MM.1S (cell line): ENCODE data around the gene SMYD2.

Experiments
- DNase-seq: peaks from one replicate; pipeline ENCODE4 v3.0.0-alpha.2; 2015
- H2AFZ ChIP-seq: fragments of 300-600 bp; sonication (generic); 2 replicates; pipeline ENCODE4 v1.6.0; 2016; ENCODE audit warnings: antibody characterized with exemption, low read length
- H3F3A ChIP-seq: fragments of 300-600 bp; sonication (generic); 2 replicates; pipeline ENCODE4 v1.6.1; 2016; ENCODE audit warnings: mild to moderate bottlenecking, antibody characterized with exemption, low read length, moderate library complexity, mixed read lengths; ENCODE audit not compliant: insufficient read depth
- H3K27ac ChIP-seq: fragments of 300-600 bp; sonication (generic); 2 replicates; pipeline ENCODE4 v1.5.1; 2016; ENCODE audit warnings: mild to moderate bottlenecking, low read length
- H3K27me3 ChIP-seq: fragments of 300-600 bp; sonication (generic); replicated peaks from 2 replicates; pipeline ENCODE4 v1.6.0; 2016; ENCODE audit warnings: low read length; ENCODE audit not compliant: insufficient read depth
- H3K36me3 ChIP-seq: fragments of 300-600 bp; sonication (generic); replicated peaks from 2 replicates; pipeline ENCODE4 v1.6.1; 2016; ENCODE audit warnings: mild to moderate bottlenecking, low read length, mixed read lengths; ENCODE audit not compliant: insufficient read depth
- H3K4me1 ChIP-seq: fragments of 300-600 bp; sonication (generic); 2 replicates; pipeline ENCODE4 v1.6.1; 2016; ENCODE audit warnings: low read length, mixed read lengths
- H3K4me2 ChIP-seq: fragments of 300-600 bp; sonication (generic); 2 replicates; pipeline ENCODE4 v1.6.0; 2016; ENCODE audit warnings: low read depth, low read length
- H3K4me3 ChIP-seq: fragments of 300-600 bp; sonication (generic); 2 replicates; pipeline ENCODE4 v1.5.1; 2016; ENCODE audit warnings: low read length, mixed read lengths
- H3K79me2 ChIP-seq: fragments of 300-600 bp; sonication (generic); 2 replicates; pipeline ENCODE4 v1.6.1; 2016; ENCODE audit warnings: mixed run types, low read length, mixed read lengths
- H3K9ac ChIP-seq: fragments of 300-600 bp; sonication (generic); 2 replicates; pipeline ENCODE4 v1.6.1; 2016; ENCODE audit warnings: low read length, mixed read lengths
- H3K9me2 ChIP-seq: fragments of 300-600 bp; sonication (generic); replicated peaks from 2 replicates; pipeline ENCODE4 v1.6.1; 2016; ENCODE audit warnings: mild to moderate bottlenecking, low read length, mixed read lengths; ENCODE audit not compliant: insufficient read depth
- H3K9me3 ChIP-seq: fragments of 300-600 bp; sonication (generic); replicated peaks from 2 replicates; pipeline ENCODE4 v1.6.1; 2016; ENCODE audit warnings: mild to moderate bottlenecking, low read length, mixed read lengths; ENCODE audit not compliant: insufficient read depth
- H4K20me1 ChIP-seq: fragments of 300-600 bp; sonication (generic); 2 replicates; pipeline ENCODE4 v1.6.1; 2016; ENCODE audit warnings: mild to moderate bottlenecking, low read length, moderate library complexity, mixed read lengths; ENCODE audit not compliant: insufficient read depth
- EZH2 ChIP-seq: fragments of 300-600 bp; sonication (generic); optimal IDR thresholded peaks from 2 replicates; pipeline ENCODE3; 2017; ENCODE audit warnings: low read depth, mild to moderate bottlenecking, antibody characterized with exemption, low read length, mixed read lengths
- EZH2phosphoT487 ChIP-seq: fragments of 300-600 bp; sonication (generic); IDR thresholded peaks from 2 replicates; pipeline ENCODE4 v1.6.1; 2018; ENCODE audit warnings: antibody characterized with exemption, low read length
- TF ChIP-seq, protein P1 (sequence below): fragments of 300-600 bp; sonication (generic); IDR thresholded peaks from 2 replicates; pipeline ENCODE4 v1.5.1; 2016; ENCODE audit warnings: antibody characterized with exemption, low read length, mixed read lengths

SMYD2 gene

DNA sequence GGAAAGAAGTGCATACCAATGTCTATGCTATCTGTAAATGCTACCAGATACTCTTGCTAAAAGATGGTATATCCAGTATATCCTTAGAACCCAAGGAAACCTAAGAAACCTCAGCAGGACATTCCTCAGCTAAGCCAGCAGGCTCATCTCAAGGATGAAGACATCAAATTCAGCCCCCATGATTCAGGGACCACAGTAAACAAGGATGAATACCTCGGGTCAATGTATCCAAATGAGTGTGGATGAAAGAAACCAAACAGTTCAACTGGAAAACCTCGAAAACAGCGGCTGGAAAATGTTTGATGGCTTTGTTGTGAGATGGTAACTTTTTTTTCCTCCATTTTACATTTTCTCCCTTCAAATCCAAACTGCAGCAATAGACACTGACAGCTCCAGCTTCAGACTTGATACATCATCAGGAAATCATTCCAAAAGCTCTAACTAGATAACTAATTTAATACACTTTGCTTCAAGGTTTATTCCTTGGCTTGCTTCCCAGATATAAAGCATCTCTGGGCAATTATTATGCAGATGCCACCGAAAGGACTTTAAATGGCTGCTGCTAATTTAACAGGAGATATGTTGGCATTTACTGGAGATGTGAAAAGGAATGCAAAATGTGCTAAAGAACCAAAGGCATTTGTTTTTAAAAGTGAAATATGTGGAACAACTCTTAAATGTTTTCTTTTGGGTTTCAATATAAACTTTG is 73.6 kb downstream of the SMYD2 start:
- H2AFZ ChIP-seq = no peak overlapping the region
- no peak for DNase-seq
- no peaks in the 10 kb centered on the region for H3K4me1 ChIP-seq
- no peaks in the 10 kb centered on the region for H4K20me1 ChIP-seq
- H3K4me2 ChIP-seq = no peak overlapping the region
- TF ChIP-seq EZH2 (no peak), EZH2phosphoT487 (no peak)
- TF ChIP-seq, protein P1, sequence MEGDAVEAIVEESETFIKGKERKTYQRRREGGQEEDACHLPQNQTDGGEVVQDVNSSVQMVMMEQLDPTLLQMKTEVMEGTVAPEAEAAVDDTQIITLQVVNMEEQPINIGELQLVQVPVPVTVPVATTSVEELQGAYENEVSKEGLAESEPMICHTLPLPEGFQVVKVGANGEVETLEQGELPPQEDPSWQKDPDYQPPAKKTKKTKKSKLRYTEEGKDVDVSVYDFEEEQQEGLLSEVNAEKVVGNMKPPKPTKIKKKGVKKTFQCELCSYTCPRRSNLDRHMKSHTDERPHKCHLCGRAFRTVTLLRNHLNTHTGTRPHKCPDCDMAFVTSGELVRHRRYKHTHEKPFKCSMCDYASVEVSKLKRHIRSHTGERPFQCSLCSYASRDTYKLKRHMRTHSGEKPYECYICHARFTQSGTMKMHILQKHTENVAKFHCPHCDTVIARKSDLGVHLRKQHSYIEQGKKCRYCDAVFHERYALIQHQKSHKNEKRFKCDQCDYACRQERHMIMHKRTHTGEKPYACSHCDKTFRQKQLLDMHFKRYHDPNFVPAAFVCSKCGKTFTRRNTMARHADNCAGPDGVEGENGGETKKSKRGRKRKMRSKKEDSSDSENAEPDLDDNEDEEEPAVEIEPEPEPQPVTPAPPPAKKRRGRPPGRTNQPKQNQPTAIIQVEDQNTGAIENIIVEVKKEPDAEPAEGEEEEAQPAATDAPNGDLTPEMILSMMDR = no peak
- no peak overlapping the region for H3K9ac ChIP-seq
- H3K36me3 ChIP-seq = no peaks in the 10 kb centered on the region
- H3K9me2 ChIP-seq = no peaks in the 10 kb centered on the region
- H3K27ac ChIP-seq = no peak overlapping the region
- H3K4me3 ChIP-seq = no peak overlapping the region
- no peaks in the 10 kb centered on the region for H3K79me2 ChIP-seq
- H3F3A ChIP-seq = no peaks in the 10 kb centered on the region
- no peaks in the 10 kb centered on the region for H3K9me3 ChIP-seq
- no peaks in the 10 kb centered on the region for H3K27me3 ChIP-seq

GRCh38 chr1:214360116-214360515 is 79.2 kb downstream of the SMYD2 start:
- Histone ChIP-seq H2AFZ (no peak overlapping the region), H3F3A (no peaks in the 10 kb centered on the region), H4K20me1 (no peaks in the 10 kb centered on the region), H3K4me1 (no peaks in the 10 kb centered on the region), H3K4me3 (no peak overlapping the region), H3K9me2 (no peaks in the 10 kb centered on the region), H3K9me3 (no peaks in the 10 kb centered on the region), H3K9ac (no peak overlapping the region), H3K79me2 (no peaks in the 10 kb centered on the region), H3K4me2 (no peak overlapping the region), H3K27me3 (no peaks in the 10 kb centered on the region), H3K36me3 (no peaks in the 10 kb centered on the region), H3K27ac (no peak overlapping the region)
- TF ChIP-seq EZH2phosphoT487 = no peak
- no peak for TF ChIP-seq EZH2
- TF ChIP-seq, protein P1 = no peak
- DNase-seq = no peak

- H3K4me2 ChIP-seq = no peak overlapping the region
- no peak for TF ChIP-seq EZH2
- TF ChIP-seq EZH2phosphoT487 = no peak
- TF ChIP-seq, protein P1 = no peak
These were observed 79.7 kb downstream of the SMYD2 start for GRCh38 chr1:214360525-214361164.

More at GRCh38 chr1:214360525-214361164, 79.7 kb downstream of the SMYD2 start:
- no peak for DNase-seq
- H3K27ac ChIP-seq = no peak overlapping the region
- H2AFZ ChIP-seq = no peak overlapping the region
- no peaks in the 10 kb centered on the region for H3K9me3 ChIP-seq
- H3K4me1 ChIP-seq = no peaks in the 10 kb centered on the region
- H3K9ac ChIP-seq = no peak overlapping the region
- H3K4me3 ChIP-seq = no peak overlapping the region
- H3K9me2 ChIP-seq = no peaks in the 10 kb centered on the region
- H3F3A ChIP-seq = no peaks in the 10 kb centered on the region
- no peaks in the 10 kb centered on the region for H3K79me2 ChIP-seq
- H4K20me1 ChIP-seq = no peaks in the 10 kb centered on the region
- H3K27me3 ChIP-seq = no peaks in the 10 kb centered on the region
- H3K36me3 ChIP-seq = no peaks in the 10 kb centered on the region
